Measurements from ENCODE around the gene NEIL1. TPM values are rescaled to one million over a fixed set of nuclear protein-coding genes. Genes with fewer than 3 reads are reported as not detected.

Gene NEIL1
- total RNA-seq, 1 donor = 4.3 TPM

DNA sequence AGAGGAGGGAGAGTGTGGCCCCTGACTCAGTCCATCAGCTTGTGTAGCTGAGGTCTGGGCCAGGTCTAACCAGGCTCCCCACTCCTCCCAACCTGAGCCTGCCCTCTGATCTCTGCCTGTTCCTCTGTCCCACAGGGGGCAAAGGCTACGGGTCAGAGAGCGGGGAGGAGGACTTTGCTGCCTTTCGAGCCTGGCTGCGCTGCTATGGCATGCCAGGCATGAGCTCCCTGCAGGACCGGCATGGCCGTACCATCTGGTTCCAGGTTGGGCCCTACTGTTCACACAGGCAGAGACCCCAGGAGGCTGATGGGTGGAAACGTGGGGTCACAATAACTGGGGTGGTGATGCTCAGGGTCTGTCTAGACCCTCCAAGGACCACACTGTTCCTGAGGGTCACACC lies 6.8 kb downstream of the NEIL1 start:
- no peak for DNase-seq (ENCODE audit: low read depth)
- TF ChIP-seq, protein P1, sequence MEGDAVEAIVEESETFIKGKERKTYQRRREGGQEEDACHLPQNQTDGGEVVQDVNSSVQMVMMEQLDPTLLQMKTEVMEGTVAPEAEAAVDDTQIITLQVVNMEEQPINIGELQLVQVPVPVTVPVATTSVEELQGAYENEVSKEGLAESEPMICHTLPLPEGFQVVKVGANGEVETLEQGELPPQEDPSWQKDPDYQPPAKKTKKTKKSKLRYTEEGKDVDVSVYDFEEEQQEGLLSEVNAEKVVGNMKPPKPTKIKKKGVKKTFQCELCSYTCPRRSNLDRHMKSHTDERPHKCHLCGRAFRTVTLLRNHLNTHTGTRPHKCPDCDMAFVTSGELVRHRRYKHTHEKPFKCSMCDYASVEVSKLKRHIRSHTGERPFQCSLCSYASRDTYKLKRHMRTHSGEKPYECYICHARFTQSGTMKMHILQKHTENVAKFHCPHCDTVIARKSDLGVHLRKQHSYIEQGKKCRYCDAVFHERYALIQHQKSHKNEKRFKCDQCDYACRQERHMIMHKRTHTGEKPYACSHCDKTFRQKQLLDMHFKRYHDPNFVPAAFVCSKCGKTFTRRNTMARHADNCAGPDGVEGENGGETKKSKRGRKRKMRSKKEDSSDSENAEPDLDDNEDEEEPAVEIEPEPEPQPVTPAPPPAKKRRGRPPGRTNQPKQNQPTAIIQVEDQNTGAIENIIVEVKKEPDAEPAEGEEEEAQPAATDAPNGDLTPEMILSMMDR (IDR thresholded peaks at IDR 0.05; ENCODE audit: insufficient read depth, low read depth, low read length) = no peak

DNA sequence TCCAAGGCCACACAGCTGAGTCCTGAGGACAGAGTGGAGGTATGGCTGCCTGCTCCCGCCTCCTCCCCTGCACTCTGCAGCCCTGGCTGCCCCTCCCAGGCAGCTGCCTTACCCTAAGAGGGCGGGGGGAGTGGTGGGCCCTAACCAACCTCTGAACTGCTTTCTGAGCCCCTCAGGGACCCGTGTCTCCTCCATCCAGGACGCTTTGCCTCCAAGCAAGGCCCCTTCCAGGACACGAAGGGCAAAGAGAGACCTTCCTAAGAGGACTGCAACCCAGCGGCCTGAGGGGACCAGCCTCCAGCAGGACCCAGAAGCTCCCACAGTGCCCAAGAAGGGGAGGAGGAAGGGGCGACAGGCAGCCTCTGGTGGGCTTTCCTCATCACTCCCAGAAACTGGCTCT lies 7.6 kb downstream of the NEIL1 start:
- DNase-seq (ENCODE audit: low read depth) = no peak
- no peak overlapping the region for H3K4me3 ChIP-seq (ENCODE audit: low read depth, low read length)
- TF ChIP-seq, protein P1 (IDR thresholded peaks at IDR 0.05; ENCODE audit: insufficient read depth, low read depth, low read length) = no peak

More for the DNA sequence above, 6.8 kb downstream of the NEIL1 start:
- H3K4me3 ChIP-seq (ENCODE audit: low read depth, low read length) = no peak overlapping the region

DNA sequence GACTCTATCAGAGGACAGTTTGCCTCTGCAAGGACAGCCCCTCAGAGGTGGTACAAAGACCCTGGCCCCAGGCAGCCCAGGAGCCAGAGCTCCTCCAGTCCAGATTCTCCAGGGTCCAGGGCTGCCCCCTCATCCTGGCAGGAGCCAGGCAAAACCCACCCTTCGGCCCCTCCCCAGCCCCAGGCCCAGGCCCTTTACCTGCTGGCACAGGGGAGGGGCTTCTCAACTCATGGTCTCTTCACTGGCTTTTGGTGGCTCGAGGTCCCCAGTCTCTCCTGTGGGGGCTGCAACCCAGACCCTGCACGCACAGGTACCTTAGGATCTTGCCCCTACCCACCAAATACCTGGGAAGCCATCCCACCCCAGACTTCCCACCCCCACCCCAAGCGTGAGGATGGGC lies 8.5 kb downstream of the NEIL1 start:
- TF ChIP-seq, protein P1 (IDR thresholded peaks at IDR 0.05; ENCODE audit: insufficient read depth, low read depth, low read length) = no peak
- H3K4me3 ChIP-seq (ENCODE audit: low read depth, low read length) = no peak overlapping the region
- DNase-seq (ENCODE audit: low read depth) = no peak

DNA sequence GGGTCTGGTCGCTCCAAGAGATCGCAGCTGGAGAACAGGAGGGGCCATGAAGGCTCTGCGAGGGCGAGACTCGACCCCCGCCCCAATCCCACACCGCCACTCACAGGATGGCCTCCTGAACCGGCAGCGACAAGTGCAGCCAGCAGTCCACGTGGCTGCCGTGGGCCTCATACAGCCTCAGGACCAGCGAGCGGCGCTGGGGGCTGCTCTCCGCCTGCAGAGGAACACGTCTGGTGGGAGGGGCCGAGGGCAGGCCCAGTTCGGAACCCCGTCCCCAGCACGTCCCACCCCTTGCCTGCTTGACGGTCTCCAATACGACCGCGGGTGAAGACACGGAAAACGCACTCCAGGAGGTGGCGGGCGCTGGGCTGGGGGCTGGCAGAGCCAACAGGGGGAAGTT lies 9.2 kb downstream of the NEIL1 start:
- TF ChIP-seq, protein P1 (IDR thresholded peaks at IDR 0.05; ENCODE audit: insufficient read depth, low read depth, low read length) = no peak
- no peak overlapping the region for H3K4me3 ChIP-seq (ENCODE audit: low read depth, low read length)
- DNase-seq (ENCODE audit: low read depth) = no peak

DNA sequence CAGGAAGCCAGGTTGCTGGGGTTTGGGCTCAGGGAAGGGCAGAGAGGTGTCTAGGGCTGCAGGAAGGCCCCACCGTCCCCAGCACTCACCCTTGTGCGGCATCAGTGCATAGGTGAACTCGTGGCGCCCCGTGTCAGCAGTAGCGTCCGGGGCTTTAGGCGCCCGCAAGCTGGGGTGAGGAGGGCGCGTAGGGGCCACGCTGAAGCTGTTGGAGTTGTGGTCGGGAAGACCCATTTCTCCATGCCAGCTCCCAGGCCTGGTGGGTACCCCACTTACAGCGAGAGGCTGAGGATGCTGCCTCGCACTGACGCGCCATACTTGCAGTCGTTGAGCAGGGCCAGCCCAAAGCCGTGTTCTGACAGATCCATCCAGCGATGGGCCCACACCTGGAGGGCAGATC lies 9.7 kb downstream of the NEIL1 start:
- no peak for DNase-seq (ENCODE audit: low read depth)
- no peak overlapping the region for H3K4me3 ChIP-seq (ENCODE audit: low read depth, low read length)
- TF ChIP-seq, protein P1 (IDR thresholded peaks at IDR 0.05; ENCODE audit: insufficient read depth, low read depth, low read length) = no peak

DNA sequence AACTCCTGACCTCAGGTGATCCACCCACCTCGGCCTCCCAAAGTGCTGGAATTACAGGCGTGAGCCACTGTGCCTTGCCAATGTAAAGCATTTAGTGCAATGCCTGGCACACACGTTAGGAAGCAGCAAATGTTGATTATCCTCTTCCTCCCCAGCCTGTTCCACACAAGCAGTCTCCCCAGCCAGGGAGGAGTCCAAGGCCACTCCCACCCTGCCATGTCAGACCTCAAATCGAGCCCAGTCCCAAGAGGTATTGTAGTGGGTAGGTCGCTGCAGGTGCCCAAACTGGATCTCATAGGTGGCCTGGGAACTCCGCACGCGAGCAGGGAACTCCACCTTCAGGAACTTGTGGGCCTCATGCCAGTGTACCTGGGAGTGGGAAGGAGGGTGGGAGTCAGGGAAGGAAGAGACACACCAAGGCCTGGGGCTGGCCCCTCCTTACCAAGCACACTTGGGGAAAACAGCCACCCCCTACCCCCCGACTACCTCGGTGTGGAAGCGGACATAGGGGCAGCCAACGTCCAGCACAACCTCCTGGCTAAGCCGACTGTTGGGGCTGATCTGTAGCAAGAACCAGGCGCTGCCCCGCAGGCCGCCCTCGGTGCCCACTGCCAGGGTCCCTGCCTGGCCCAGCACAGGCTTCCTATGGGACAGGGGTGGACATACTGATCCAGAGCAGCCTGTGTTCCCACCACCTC lies 11.3 kb downstream of the NEIL1 start:
- DNase-seq (ENCODE audit: low read depth) = no peak
- H3K4me3 ChIP-seq (ENCODE audit: low read depth, low read length) = no peak overlapping the region
- TF ChIP-seq, protein P1 (IDR thresholded peaks at IDR 0.05; ENCODE audit: insufficient read depth, low read depth, low read length) = no peak
